HG03432 (cell line): ENCODE data around the gene PIEZO2.
"Not testable (repeated sequence)": the region's sequence is repeated elsewhere in the genome, so short reads cannot be mapped to it uniquely, and the experiment has no call there.

Source experiments
- ATAC-seq: cut with Tn5 transposase; IDR thresholded peaks from one replicate; pipeline ENCODE4 v1.9.1; 2021; ENCODE audit warnings: mild to moderate bottlenecking, moderate library complexity; ENCODE audit not compliant: unreplicated experiment

The PIEZO2 gene

DNA sequence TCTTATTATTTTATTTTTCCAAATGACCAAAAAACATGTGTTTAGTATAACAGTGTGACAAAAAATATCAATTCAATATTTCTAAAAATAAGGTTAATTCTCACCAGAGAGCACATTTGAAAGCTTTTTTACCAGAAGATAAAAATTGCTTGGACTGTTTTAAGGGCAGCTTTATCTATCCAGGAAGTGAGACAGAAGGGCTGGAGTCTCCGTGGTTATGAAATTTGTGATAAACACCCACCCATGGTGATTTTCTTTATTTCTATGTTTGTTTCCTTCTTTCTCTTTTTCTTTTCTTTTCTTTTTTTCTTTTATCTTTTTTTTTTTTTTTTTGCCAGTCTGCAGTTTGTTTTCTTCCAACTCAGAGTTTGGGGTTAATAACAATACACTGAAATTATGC is 298.5 kb downstream of the PIEZO2 start:
- no peak for ATAC-seq

DNA sequence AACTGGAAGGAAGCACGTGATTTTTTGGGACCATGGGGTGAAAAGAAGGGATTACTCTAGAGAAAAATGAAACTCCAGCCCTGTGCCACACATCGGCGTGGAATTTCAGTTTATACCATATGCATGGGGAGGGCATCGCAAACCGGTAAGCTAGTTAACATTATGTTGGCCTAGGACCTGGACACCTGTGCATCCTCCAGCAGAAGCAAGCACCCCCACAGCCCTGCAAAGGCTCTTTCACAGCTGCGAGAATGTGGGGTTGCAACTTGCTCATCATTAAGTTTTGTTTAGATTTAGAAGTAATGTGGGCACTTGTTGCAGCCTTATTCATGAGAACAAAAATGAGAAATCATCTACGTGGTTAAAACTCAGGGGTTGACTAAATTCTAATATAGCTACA is 299.2 kb downstream of the PIEZO2 start:
- no peak for ATAC-seq

DNA sequence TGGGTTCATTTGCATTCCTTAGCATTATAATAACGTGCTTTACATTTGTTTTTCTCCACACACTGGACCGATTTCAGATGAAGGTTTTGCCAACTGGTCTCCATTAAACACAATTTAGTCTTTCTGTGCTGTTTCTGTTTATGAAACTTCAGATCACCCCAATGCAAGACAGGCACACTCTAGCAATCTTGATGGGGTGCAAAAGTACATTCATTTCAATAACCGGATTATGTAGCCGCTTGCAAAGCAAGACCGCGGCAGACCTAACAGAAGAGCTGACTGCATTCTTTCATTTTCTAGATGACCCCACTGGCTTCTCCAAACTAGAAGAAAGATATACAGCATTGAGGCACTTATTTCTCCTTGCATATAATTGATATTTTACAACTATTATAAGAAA is 301.5 kb downstream of the PIEZO2 start:
- no peak for ATAC-seq

DNA sequence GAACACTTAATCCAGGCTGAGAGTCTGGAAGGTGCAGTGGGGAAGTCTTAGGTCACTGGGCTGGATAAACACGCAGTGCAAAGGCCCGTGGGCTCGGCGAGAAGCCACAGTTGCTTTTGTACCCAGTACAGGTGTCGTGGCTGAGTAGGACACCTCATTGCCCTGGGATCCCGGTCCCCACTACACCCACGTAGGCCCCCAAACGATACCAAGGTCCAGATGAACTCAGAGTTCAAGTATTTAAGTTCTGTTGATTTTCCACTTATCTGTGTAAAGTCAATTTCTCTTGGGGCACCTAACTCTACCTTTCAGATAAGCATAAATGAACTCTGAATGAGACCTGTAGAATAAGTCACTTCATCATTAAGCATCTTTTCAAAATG is 302.0 kb downstream of the PIEZO2 start:
- ATAC-seq = no peak

DNA sequence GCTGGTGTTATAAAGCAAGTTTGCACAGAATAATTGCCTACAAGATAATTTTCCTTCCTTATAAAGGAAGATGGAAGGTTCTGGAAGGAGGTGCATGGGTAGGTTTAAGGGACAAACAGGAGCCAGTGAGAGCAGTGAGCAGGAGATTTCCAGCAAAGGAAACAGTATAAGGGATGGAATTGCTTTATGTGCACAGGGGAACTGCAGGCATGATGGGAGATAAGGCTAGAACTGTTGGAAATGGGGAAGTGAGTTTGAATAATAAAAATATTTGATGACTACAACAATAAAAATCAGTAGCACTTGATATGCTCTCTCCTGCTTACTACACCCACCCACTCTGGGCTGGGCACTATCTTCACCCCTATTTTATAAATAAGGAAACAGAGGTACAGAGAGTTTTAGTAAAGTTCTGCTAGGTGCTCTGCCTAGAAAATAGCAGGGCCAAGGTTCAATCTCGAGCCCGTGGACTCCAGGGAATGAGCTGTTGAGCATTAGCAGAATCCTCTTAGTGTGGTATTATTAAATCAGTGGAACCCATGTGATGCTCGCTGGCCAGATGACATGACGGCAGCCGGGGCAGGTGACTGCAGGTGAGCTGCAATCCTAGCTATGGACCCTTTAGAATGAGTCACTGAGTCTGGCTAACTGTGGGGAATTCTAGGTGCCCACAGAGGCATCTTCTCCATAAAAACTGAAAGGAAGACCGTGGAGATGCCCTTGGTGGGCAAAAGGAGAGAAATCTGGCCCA is 302.5 kb downstream of the PIEZO2 start:
- no peak for ATAC-seq

DNA sequence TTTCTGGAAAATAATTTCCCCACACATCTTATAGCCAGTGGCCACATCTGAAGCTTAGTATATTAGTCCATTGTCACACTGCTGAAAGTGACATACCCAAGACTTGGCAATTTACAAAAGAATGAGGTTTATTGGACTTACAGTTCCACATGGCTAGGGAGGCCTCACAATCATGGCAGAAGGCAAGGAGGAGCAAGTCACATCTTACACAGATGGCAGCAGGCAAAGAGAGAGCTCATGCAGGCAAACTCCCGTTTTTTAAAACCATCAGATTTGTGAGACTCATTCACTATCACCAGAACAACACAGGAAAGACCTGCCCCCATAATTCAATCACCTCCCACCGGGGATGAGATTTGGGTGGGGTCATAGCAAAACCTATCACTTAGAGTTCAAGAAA is 303.3 kb downstream of the PIEZO2 start:
- not testable (repeated sequence) for ATAC-seq

DNA sequence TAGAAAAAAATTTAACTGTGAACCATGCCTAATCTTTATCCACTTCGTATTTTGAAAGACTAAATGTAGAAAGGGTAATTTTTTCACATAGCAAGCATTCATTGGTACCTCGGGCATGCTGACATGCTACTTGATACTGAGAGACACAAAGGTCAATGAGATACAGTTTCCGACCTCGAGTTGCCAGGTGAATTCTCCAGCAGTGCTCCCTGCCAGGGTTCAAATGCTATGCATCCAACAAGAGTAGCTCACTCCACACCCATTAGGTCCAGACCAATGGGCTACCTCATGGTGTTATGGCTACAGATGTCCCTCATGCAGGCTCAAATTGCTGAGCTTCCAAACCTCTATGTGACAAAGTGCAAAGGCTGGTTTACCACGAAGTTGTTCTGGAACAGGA is 305.8 kb downstream of the PIEZO2 start:
- ATAC-seq = no peak

DNA sequence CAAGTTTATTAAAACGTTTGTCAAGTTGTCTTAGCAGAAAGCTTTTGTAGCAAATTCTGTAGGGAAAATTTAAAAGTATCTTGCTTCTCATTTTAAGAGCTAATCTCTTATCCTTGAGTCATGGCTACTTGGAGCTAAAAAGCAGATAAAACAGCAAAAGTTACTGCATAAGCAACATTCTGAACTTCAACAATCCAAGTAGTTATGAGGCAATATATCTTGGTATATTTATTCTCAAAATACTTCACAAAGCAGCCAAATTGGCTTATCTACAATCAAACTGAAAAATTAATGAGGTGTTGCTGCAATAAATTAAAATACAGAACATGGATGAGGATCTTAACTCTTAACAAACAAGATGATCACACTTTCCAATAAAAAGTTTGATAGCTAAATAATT is 306.5 kb downstream of the PIEZO2 start:
- no peak for ATAC-seq

DNA sequence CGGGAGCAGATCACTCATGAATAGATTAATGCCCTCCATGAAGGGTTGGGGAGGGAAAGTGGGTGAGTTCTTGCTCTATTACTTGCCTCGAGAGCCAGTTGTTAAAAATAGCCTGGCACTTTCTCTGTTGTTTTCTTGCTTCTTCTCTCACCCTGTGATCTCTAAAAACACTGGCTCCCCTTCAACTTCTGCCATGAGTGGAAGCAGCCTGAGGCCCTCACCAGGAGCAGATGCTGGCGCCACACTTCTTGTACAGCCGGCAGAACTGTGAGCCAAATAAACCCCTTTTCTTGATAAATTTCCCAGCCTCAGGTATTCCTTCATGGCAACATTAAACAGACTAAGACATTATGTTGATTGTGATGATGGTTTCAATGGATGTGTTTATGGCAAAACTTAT is 307.0 kb downstream of the PIEZO2 start:
- ATAC-seq = no peak

DNA sequence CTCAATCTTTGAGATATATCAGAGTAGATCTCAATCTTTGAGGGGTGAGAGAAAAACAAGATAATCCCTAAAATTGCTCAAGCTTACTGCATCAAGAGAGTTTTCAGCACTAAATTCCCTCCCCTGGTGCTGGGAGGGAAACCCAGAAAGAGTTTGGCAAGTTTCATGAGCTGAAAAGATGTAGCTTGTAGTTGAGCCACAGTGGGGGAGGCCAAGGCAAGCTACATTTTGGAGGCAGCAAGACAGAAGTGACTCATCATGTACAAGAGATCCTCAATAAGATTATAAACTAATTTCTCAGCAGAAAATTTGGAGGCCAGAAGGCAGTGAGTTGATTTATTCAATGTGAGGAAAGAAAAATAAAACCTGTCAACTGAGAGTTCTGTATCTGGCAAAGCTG is 308.2 kb downstream of the PIEZO2 start:
- ATAC-seq = no peak

DNA sequence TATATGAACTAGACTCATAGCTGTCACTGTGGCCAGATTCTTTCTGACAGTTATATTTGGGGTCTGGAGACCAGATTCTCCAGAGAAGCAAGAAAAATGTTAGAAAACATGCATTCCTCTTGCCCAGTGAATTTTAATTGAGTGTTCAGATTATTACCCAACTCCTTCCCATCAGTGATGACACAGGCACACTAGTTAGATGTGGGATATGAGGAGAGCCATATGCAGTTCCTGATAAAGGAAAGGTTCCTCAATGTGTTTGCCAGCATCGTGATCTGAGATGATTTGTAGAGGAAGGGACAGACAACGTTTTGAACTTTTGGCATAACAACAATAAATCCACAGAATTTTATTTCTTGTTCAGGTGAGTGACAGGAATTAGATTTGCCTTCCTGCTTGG is 308.6 kb downstream of the PIEZO2 start:
- no peak for ATAC-seq

DNA sequence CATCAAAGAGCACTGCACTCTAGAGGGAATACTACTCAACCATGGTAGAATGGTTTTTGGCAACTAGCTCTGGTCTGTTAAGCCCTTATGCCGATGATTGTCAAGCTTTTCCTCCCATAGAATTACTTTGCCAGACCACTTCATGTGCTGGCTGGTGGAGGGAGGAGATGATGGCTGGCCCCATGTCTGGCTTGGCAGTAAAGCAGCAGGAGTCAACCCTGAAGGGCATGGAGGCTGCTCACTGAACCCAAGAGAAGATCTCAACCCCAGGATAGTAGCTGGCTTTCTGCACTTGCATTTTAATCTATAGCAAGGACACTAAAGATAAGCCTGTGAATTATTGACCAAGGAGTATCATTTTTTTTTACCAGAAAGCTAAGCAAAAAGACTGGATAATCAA is 309.9 kb downstream of the PIEZO2 start:
- no peak for ATAC-seq

DNA sequence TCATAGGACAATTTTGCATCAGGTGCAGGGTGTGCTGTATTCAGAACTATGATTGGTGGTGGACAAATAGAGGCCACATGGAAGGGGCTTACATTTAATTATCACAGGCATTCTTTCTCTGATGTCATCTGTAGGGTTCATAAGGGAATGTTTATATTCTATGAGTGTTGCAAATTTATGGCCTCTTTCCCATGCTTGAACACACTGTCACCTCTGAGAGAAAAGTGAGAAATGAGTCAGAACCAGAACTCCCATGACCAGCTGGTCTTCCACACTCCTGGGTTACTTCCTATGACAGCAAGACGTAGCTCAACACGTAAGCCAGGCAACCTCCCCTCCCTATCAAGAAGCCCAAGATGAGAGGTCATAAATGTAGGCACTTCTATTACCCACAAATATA is 310.8 kb downstream of the PIEZO2 start:
- peak; percentile 53 for ATAC-seq

DNA sequence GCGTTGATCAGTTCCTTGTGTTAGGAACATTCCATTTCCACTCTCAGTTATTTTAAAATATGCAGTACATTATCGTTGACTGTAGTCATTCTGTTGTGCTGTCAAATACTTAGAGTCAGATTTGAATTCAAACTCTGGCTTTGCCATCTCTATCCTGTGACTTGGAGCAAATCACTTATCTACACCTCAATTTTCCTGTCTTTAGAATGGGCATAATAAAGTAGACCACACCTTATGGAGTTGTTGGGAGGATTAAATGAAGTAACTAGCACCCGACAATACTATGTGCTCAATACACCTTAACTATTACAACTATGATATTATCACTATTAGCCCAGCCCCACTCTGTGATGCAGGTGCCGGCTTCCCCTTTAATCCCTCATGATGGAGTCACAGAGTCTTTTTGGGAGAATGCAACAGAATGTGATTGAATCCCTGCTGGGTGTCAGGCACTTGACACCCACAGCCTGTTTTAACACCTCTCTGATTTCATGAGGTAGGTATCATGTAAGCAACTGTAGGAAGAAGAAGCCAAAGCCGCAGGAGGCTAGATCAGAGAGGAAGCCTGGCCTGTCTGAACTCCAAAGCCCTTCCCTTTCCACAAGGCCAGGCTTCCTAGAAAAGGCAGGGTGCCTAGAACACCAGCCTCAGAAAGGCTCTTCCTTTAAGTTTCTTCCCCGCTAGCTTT is 315.1 kb downstream of the PIEZO2 start:
- ATAC-seq = no peak

DNA sequence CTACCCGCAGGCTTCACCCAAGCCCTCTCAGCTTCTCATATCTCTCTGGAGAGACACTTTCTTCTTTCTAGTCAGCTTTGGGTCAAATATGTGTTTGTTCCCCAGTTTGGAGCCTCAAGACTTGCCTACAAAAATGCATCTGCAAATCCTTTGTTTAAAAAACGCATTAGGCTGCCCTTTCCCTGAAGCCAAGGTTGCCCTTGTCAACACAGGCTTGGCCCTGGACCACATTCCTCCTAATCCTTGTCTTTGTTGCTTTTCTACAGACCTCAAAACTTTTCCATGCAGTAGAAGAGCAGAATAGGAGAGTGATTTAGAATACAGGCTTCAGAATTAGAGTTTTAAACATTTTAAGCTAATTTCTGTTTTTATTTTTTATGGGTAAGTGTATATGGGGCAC is 315.7 kb downstream of the PIEZO2 start:
- ATAC-seq = no peak

DNA sequence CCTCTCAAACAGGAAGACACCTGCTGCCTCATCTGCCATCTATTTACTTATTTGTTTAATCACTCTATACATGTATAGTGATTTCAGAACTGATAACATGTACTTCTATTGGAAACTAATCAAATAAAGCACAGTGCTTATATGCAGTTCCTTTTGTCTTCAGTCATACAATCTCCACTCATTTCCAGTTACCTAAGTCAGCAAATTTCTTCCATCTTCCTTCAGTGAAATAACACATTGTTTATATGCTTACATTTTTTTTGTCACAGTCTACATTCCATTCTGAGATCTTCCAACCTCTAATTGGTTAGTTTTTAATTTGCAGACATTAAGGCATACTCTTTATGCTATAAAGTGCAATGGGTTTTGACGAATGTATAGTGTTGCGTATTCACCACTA is 323.0 kb downstream of the PIEZO2 start:
- ATAC-seq = no peak

DNA sequence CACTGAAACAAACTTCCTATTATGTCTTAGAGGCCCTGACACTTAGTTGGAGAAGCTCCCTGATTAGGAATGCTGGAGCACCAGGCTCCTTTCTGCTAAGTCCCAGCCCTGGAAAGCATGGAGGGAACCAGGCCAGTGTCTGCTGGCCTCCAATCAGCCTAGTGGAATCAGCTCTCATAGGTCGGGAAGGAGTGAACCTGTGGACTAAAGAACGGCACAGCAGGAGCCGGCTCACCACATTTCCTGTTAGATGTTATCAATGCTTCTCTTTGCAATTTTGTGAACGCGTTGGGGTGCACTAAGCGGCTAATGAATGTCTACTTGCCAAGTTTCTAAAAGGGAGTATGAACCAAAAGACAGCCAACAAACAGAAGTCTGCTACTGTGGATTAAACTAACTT is 326.9 kb downstream of the PIEZO2 start:
- ATAC-seq = no peak

DNA sequence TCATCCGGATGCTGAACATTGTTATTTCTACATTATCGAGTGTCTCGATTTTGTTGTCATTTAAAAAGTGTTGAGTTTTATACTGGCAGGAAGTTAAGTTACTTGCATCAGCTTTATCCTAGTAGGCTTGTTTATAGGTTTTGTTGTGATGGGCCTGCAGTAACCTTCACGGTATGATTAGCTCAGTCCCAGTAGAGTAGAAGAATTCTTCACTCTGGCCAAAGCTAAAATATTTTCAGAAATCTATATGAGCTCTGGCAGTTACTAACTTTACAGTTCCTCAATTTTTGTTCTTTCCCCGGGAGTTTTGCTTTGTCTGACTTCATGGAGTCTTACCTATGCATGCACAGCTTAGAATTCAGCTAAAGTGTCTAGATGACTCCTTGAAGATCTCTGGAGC is 328.7 kb downstream of the PIEZO2 start:
- ATAC-seq = no peak

DNA sequence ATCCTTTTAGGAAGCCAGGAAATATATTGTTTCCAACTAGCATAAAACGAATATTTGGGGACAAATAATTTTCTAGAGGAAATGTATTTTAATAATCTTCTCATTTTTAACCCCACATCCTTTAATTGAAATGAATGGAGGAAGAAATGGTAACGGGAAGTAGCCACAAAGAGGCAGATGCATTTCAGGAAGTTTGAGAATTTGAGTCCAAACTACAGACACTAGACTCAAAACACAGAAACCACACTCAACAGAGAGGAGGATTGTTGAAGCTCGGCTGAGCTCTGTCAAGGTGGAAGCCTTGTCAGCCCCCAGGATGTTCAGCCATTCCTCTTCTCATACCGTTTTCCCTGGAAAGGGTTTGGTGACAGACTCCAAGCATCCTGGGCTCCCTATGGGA is 335.0 kb downstream of the PIEZO2 start:
- no peak for ATAC-seq

DNA sequence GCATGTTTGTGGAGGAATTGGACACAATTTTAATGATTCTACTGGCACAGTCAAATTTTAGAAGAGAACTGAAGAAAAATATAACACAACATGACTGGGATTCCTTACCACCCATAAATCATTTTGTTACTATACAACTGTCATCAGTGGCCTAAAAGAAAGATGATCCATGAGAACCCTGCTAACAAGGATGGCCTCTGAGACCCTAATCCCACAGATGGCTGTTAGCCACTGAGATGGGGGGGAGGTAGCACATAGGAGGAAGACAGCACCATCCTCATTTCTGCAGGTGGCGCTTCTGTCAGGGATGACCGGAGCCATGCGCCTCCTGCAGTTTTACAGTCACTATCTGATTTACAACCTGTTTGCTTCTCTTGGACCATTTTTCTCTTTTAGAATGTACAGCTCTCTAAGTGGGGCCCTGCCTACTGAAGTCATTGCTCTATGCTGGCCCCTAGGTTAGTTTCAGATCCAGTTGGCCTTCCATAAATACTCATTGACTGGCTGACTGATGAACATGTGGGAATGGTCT is 343.7 kb downstream of the PIEZO2 start:
- no peak for ATAC-seq

DNA sequence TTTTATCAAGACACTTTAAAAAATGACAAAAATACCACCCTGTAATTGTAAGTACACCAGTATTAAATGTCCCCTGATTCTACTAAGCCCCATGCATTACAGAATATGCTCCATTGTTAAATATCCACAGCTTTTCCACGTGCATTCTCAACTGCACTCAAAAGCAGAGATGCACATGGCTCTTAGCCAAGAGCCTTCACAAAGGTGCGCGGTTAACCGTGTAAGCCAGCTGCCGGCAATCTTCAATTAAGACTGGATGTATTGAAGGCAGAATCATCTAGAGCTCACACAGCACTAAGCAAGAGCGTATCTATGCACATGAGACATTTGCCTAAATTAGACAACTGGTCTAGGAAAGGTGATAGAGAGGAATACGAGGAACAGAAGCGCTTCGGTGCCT is 345.2 kb downstream of the PIEZO2 start:
- no peak for ATAC-seq

DNA sequence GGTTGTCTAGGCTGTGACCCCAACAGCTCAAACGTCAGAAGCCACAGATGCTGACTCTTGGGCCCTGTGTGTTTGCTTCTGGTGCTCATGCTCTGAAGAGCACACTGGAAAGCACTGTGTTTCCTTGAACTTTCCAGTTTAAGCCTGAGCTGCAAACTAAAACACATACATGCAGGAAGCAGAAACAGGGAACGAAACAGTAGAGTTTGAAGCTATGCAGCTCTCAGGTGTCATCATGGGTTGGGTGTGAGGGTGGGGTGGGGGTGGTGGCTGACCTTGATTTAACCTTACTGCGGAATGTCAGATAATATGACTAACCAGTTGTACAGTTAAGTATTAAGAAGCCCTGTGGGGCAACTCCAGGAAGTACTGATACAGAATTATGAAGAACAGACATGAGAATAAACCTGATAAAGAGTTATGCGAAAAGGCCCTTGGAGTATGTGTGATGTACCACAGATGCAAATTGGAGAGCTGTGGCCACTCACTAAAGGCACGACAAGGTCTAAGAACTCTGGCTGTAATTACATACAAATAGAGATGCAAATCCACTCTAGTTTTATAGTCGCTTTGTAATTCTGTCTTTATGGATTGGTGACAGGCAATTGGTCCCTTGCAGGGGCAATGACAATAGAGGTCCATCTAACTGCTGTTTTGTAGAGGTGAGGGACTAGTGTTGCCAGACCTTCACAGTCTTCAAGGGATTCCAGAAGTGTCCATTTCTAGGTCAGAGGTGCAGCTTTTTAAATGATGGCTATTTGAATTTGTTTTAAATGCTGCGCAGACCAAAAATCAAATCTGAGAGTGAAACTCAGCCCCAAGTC is 350.4 kb downstream of the PIEZO2 start:
- no peak for ATAC-seq
